Measurements from ENCODE around the gene ENAH. TPM values are rescaled to one million over a fixed set of nuclear protein-coding genes. Genes with fewer than 3 reads are reported as not detected.

ENAH gene
- total and polyA plus RNA-seq, 9 of the 15 experiments (the other 6 are each of a cell fraction or from before 2014, with no cell fraction given): 0.03 to 1.2 (median 0.15) TPM

DNA sequence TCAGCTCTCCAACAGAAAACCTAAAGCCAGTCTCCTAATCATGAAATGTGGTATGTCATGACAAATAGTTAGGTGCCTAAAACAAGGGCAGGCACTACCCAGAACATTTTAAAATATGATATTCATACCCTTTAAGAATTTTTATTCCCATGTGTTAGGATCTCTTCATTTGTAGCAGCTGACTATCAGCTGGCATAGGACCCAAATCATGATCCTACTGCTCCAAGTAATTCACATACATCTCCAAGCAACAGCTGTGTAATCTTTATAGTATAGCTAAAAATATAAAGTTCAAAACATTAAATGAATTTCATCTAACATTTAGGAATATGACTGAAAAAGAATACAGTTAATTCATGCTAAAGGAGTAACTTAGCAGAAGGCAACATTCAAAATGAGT, 57.5 kb downstream of the ENAH start:
- intact Hi-C loops (cut with micrococcal nuclease) (no loop called here), in situ Hi-C loops (cut with MboI) (no loop called here)
- Histone ChIP-seq H3K27me3 (ENCODE audit: control insufficient read depth in 2 of 2, insufficient read depth in 2 of 2, low read length in 2 of 2) (peaks cover 7 to 10% of the 10 kb centered on the region in 2 experiments; a peak in 4 of 5 replicates), H3K27ac (ENCODE audit: extremely low read depth, low read depth, low read length) (no peak overlapping the region), H3K9me1 (ENCODE audit: control insufficient read depth, insufficient read depth, low read length) (no peaks in the 10 kb centered on the region), H3K9me3 (replicated peaks; ENCODE audit: control insufficient read depth, insufficient read depth, low read depth, low read length) (no peaks in the 10 kb centered on the region), H3K4me1 (replicated peaks in 1 of 2; ENCODE audit: control insufficient read depth in 2 of 2, insufficient read depth in 2 of 2, low read length in 2 of 2) (no peaks in the 10 kb centered on the region), H3K9ac (ENCODE audit: insufficient read depth in 1 of 2, low read depth in 2 of 2, low read length in 2 of 2) (no peak overlapping the region), H3K36me3 (ENCODE audit: control insufficient read depth, insufficient read depth, low read length) (no peaks in the 10 kb centered on the region), H3K4me3 (no peak overlapping the region), H3K4me2 (ENCODE audit: insufficient read depth, low read length) (no peak overlapping the region), H3K79me2 (ENCODE audit: control insufficient read depth, insufficient read depth, low read length) (no peaks in the 10 kb centered on the region), H4K20me1 (replicated peaks; ENCODE audit: control insufficient read depth, insufficient read depth, low read length) (no peaks in the 10 kb centered on the region), H2AFZ (ENCODE audit: low read depth, low read length) (no peak overlapping the region)
- BruUV-seq (replicated peaks): no TSS peak
- ATAC-seq (no peak), DNase-seq (ENCODE audit: extremely low read depth in 1 of 4, low spot score in 3 of 4) (no peak), FAIRE-seq (no peak)
- no peak for TF ChIP-seq ZNF184 (CRISPR knock-in tag; IDR thresholded peaks at IDR 0.05)
- no peak for TF ChIP-seq MAFF (IDR thresholded peaks at IDR 0.05; ENCODE audit: low read length)
- TF ChIP-seq TEAD4 (IDR thresholded peaks at IDR 0.05; ENCODE audit: low read length): no peak
- TF ChIP-seq TEAD4 (CRISPR knock-in tag; IDR thresholded peaks at IDR 0.05; ENCODE audit: borderline replicate concordance): no peak
- no peak for TF ChIP-seq SMARCA4 (IDR thresholded peaks at IDR 0.05)
- TF ChIP-seq, protein P1, sequence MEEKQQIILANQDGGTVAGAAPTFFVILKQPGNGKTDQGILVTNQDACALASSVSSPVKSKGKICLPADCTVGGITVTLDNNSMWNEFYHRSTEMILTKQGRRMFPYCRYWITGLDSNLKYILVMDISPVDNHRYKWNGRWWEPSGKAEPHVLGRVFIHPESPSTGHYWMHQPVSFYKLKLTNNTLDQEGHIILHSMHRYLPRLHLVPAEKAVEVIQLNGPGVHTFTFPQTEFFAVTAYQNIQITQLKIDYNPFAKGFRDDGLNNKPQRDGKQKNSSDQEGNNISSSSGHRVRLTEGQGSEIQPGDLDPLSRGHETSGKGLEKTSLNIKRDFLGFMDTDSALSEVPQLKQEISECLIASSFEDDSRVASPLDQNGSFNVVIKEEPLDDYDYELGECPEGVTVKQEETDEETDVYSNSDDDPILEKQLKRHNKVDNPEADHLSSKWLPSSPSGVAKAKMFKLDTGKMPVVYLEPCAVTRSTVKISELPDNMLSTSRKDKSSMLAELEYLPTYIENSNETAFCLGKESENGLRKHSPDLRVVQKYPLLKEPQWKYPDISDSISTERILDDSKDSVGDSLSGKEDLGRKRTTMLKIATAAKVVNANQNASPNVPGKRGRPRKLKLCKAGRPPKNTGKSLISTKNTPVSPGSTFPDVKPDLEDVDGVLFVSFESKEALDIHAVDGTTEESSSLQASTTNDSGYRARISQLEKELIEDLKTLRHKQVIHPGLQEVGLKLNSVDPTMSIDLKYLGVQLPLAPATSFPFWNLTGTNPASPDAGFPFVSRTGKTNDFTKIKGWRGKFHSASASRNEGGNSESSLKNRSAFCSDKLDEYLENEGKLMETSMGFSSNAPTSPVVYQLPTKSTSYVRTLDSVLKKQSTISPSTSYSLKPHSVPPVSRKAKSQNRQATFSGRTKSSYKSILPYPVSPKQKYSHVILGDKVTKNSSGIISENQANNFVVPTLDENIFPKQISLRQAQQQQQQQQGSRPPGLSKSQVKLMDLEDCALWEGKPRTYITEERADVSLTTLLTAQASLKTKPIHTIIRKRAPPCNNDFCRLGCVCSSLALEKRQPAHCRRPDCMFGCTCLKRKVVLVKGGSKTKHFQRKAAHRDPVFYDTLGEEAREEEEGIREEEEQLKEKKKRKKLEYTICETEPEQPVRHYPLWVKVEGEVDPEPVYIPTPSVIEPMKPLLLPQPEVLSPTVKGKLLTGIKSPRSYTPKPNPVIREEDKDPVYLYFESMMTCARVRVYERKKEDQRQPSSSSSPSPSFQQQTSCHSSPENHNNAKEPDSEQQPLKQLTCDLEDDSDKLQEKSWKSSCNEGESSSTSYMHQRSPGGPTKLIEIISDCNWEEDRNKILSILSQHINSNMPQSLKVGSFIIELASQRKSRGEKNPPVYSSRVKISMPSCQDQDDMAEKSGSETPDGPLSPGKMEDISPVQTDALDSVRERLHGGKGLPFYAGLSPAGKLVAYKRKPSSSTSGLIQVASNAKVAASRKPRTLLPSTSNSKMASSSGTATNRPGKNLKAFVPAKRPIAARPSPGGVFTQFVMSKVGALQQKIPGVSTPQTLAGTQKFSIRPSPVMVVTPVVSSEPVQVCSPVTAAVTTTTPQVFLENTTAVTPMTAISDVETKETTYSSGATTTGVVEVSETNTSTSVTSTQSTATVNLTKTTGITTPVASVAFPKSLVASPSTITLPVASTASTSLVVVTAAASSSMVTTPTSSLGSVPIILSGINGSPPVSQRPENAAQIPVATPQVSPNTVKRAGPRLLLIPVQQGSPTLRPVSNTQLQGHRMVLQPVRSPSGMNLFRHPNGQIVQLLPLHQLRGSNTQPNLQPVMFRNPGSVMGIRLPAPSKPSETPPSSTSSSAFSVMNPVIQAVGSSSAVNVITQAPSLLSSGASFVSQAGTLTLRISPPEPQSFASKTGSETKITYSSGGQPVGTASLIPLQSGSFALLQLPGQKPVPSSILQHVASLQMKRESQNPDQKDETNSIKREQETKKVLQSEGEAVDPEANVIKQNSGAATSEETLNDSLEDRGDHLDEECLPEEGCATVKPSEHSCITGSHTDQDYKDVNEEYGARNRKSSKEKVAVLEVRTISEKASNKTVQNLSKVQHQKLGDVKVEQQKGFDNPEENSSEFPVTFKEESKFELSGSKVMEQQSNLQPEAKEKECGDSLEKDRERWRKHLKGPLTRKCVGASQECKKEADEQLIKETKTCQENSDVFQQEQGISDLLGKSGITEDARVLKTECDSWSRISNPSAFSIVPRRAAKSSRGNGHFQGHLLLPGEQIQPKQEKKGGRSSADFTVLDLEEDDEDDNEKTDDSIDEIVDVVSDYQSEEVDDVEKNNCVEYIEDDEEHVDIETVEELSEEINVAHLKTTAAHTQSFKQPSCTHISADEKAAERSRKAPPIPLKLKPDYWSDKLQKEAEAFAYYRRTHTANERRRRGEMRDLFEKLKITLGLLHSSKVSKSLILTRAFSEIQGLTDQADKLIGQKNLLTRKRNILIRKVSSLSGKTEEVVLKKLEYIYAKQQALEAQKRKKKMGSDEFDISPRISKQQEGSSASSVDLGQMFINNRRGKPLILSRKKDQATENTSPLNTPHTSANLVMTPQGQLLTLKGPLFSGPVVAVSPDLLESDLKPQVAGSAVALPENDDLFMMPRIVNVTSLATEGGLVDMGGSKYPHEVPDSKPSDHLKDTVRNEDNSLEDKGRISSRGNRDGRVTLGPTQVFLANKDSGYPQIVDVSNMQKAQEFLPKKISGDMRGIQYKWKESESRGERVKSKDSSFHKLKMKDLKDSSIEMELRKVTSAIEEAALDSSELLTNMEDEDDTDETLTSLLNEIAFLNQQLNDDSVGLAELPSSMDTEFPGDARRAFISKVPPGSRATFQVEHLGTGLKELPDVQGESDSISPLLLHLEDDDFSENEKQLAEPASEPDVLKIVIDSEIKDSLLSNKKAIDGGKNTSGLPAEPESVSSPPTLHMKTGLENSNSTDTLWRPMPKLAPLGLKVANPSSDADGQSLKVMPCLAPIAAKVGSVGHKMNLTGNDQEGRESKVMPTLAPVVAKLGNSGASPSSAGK (IDR thresholded peaks at IDR 0.05): no peak
- TF ChIP-seq ZNF311 (CRISPR knock-in tag; IDR thresholded peaks at IDR 0.05): no peak
- TF ChIP-seq ZNF444 (CRISPR knock-in tag; IDR thresholded peaks at IDR 0.05): no peak
- TF ChIP-seq POLR2H (tag; IDR thresholded peaks at IDR 0.05; ENCODE audit: low read depth): no peak
- TF ChIP-seq, protein P2, sequence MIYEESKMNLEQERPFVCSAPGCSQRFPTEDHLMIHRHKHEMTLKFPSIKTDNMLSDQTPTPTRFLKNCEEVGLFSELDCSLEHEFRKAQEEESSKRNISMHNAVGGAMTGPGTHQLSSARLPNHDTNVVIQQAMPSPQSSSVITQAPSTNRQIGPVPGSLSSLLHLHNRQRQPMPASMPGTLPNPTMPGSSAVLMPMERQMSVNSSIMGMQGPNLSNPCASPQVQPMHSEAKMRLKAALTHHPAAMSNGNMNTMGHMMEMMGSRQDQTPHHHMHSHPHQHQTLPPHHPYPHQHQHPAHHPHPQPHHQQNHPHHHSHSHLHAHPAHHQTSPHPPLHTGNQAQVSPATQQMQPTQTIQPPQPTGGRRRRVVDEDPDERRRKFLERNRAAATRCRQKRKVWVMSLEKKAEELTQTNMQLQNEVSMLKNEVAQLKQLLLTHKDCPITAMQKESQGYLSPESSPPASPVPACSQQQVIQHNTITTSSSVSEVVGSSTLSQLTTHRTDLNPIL (CRISPR knock-in tag; IDR thresholded peaks at IDR 0.05): no peak
- no peak for TF ChIP-seq EP400 (IDR thresholded peaks at IDR 0.05)
- no peak for TF ChIP-seq CBFB (CRISPR knock-in tag; IDR thresholded peaks at IDR 0.05)
- TF ChIP-seq PHB (CRISPR knock-in tag; IDR thresholded peaks at IDR 0.05): no peak
- CTCF ChIA-PET (ENCODE audit: low intra/inter-chr PET ratio): no interaction called here
- POLR2A ChIA-PET: interaction anchor here (1.0 kb wide), 1 partner anchor 15 kb away, joined by 3 read pairs; no protein-coding TSS in a partner anchor
